ENCODE measurements around the gene MAGEA2.
"Not testable (repeated sequence)": the region's sequence is repeated elsewhere in the genome, so short reads cannot be mapped to it uniquely, and the experiment has no call there.

Gene MAGEA2

DNA sequence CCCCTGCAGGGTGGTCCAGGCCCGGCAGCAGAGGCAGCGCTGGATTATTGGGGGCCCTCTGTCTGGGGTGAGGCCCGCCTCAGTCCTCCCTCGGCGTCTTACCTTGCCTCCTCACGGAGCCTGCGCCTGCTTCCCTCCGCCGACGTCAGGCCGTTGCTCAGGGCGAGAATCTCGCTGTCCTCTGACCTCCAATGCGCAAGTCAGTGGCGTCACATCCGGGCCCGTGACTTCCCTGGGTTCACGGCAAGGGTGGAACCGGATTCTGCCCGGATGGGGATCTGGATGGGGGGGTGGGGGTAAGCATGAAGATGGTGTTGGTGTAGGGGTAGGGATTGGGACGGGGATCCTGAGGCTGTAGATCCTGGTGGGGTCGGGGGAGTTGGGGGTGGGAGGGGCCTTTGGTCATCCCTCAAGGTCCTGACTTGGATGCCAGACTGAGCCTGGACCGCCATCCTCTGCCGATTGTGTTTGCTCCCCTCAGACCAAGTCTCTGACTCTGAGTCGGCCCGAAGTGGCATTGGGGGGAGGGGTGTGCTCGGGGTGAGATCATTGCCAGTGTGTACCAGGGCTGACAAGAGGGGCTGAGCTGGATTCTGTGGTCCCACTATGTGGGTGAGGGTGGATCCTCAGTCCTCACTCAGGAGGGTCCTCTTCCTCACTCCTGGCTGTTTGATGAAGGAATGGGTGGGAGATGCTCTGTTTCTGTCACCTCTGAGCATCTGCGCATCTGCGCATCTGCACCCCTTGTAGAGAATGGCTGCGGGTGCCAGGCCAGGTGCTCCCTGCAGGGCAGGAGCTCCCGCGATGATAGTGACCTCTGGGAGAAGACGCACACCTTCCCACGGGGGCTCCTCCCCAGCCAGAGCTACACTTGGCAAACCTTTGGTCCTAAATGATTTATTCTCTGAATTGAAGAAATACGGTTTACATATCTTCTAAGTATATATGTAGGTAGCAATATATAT is at the start of gene MAGEA2:
Gene MAGEA2 (minus strand): TSS at position 157 of the 965 bp plus-strand sequence. CDS start 2,479 bp downstream, outside the sequence.
- DNase-seq: not testable (repeated sequence)

DNA sequence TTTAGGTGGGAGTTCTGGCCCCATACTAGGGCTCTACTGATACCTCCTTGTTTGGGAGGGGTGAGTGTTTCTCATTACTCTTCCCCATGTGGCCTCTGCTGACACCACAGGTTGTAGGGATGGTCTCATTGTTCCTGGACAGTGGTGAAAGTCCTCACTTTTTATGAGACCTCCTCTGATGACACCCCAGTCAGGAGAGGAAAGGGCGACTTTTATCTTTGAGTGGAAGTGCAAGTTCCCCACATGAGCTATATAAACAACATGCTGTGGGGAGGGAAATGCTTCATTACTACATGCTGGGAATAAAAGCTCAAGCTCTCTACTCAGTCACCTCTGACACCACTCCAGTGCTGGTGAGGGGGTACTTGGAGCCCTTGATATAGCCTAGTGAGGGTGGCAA is 45.3 kb upstream of the MAGEA2 start:
- no peak for DNase-seq

DNA sequence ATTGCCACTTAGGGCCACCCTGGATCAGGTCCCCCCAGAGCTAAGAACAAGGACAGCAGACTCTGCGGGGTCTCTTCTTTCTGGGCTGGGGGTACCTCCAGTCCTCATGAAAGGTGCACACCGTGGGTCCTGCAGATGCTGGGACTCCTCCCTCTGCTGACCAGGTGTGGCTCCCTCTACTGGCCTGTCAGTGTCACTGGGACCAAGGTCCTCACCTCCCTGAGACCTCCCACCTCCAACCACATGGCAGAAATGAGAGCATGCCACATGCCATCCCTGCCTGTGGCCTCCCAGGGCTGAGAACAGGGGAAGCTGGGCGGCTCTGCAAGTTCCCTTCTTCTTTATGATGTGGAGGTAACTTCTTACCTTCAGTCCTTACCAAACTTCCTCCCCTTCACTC is 33.4 kb upstream of the MAGEA2 start:
- not testable (repeated sequence) for DNase-seq

- DNase-seq: not testable (repeated sequence)
Measured at GRCh38 chrX:152769549-152770289, 16.1 kb upstream of the MAGEA2 start, which contains the start of gene MAGEA6. MAGEA6 (minus strand) TSS chrX:152769689; CDS start chrX:152767650, 2,039 bp downstream.

GRCh38 chrX:152766562-152766961 is 12.9 kb upstream of the MAGEA2 start:
- DNase-seq: not testable (repeated sequence)

DNA sequence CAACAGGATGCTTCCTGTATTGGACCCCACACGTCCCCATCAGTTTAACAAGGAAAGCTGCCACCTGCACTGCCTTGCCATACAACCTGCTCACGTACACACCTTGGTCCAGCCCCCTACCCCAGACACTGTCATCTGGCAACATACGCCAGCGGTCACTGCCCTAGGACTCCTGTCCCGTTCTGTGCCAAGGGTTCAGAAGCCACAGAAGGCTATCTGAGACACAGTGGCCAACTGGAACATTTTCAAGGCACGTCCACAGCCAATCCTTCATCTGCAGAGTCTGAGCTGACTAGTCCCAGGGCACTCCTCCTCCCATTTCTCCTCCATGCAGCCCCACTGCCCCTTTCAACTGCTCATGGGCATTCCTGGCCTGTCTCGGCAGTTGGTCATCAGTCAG is 7.9 kb upstream of the MAGEA2 start:
- DNase-seq: not testable (repeated sequence)

- not testable (repeated sequence) for DNase-seq
Measured at GRCh38 chrX:152759544-152759943, 5.9 kb upstream of the MAGEA2 start.

DNA sequence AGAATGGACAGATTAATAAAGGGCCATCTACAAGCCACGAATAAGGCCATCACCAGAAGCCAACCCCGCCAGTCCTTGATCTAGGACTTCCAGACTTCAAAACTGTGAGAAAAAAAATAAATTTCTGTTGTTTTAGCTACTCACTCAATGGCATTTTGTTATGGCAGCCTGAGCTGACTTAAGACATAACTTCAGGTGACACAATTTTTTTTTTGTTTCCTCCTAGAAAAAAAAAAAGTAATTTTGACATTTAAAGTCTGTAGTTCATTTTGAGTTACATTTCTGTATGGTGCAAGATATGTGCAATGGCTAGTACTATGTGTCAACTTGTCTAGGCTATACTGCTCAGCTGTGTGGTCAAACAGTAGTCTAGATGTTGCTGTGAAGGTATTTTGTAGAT is 5.3 kb upstream of the MAGEA2 start, which contains the start of gene CSAG3:
Gene CSAG3 (plus strand): TSS at position 301 of the 400 bp plus-strand sequence.
- DNase-seq: not testable (repeated sequence)

GRCh38 chrX:152754871-152755270 is 1.2 kb upstream of the MAGEA2 start:
- DNase-seq: not testable (repeated sequence)

GRCh38 chrX:152738560-152738959 is 15.1 kb downstream of the MAGEA2 start:
- DNase-seq: no peak

- DNase-seq: not testable (repeated sequence)
Measured at GRCh38 chrX:152736528-152736927, 17.1 kb downstream of the MAGEA2 start.

- no peak for DNase-seq
Measured at GRCh38 chrX:152735860-152736511, 17.7 kb downstream of the MAGEA2 start.

DNA sequence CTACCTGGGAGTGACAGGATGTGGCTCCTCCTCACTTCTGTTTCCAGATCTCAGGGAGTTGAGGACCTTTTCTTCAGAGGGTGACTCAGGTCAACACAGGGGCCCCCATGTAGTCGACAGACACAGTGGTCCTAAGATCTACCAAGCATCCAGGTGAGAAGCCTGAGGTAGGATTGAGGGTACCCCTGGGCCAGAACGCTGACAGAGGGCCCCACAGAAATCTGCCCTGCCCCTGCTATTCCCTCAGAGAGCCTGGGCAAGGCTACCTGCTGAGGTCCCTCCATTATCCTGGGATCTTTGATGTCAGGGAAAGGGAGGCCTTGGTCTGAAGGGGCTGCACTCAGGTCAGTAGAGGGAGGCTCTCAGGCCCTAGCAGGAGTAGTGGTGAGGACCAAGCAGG is 18.5 kb downstream of the MAGEA2 start:
- no peak for DNase-seq

- not testable (repeated sequence) for DNase-seq
Measured at GRCh38 chrX:152734143-152734858, 19.3 kb downstream of the MAGEA2 start.

GRCh38 chrX:152733261-152733975 is 20.2 kb downstream of the MAGEA2 start, which contains the start of the genes CSAG1 and MAGEA12:
CSAG1 (minus strand) TSS chrX:152733721; CDS start chrX:152732460, 1,261 bp downstream.
MAGEA12 (plus strand) TSS chrX:152733757; CDS start chrX:152736162, 2,405 bp downstream.
- peak; percentile 50 to 73 for DNase-seq

DNA sequence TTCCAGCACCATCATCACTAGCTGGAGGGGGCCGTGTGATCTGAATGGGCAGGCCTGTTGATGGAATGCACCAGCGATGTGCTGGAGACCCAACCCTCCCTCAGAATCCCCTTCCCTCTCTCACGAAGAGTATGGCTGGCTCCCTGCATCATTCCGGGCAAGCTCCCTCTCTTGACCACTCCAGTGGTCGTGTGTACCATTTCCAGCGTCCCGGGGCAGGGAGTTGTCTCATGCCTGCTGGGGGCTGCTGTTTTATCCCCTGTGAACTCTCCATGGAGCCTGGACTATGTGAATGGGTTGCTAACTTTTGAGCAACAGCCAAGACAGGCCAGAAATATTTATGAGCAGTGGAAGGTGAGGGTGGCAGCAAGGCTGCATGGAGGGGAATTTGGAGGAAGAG is 28.2 kb downstream of the MAGEA2 start:
- no peak for DNase-seq

GRCh38 chrX:152713815-152714787 is 39.5 kb downstream of the MAGEA2 start, which contains the start of gene MAGEA2B:
MAGEA2B (plus strand) TSS chrX:152714628; CDS start chrX:152717107, 2,479 bp downstream.
- not testable (repeated sequence) for DNase-seq

DNA sequence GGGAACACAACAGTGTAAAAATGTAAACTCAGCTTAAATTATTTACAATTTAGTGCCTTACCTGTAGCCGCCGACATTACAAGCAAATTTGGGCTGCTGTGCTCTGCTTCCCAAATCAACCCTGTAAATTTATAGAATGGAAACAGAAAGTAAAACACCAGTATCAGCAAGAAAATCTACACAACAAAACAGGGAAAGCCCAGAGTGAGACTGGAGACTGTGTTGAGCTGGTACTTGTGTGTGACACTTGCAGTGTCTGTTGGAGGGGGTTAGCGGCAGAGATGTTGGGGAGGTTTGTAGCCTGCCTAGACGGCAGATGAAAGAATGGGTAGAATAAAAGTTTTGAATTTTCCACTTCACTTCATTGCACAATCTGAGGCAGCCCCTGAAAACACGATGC is 40.4 kb downstream of the MAGEA2 start:
- not testable (repeated sequence) for DNase-seq

- DNase-seq: not testable (repeated sequence)
Measured at GRCh38 chrX:152709173-152709572, 44.5 kb downstream of the MAGEA2 start, which contains the start of gene CSAG2. CSAG2 (minus strand) TSS chrX:152709273; CDS start chrX:152709112, 161 bp downstream.

DNA sequence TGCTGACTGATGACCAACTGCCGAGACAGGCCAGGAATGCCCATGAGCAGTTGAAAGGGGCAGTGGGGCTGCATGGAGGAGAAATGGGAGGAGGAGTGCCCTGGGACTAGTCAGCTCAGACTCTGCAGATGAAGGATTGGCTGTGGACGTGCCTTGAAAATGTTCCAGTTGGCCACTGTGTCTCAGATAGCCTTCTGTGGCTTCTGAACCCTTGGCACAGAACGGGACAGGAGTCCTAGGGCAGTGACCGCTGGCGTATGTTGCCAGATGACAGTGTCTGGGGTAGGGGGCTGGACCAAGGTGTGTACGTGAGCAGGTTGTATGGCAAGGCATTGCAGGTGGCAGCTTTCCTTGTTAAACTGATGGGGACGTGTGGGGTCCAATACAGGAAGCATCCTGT is 47.1 kb downstream of the MAGEA2 start:
- DNase-seq: not testable (repeated sequence)
